ENCODE measurements around the gene ITPKA. TPM values are rescaled to one million over a fixed set of nuclear protein-coding genes. Genes with fewer than 3 reads are reported as not detected.

The ITPKA gene
- total RNA-seq, 3 donors from 2014 or later, result 0.15 TPM; not detected in 2

DNA sequence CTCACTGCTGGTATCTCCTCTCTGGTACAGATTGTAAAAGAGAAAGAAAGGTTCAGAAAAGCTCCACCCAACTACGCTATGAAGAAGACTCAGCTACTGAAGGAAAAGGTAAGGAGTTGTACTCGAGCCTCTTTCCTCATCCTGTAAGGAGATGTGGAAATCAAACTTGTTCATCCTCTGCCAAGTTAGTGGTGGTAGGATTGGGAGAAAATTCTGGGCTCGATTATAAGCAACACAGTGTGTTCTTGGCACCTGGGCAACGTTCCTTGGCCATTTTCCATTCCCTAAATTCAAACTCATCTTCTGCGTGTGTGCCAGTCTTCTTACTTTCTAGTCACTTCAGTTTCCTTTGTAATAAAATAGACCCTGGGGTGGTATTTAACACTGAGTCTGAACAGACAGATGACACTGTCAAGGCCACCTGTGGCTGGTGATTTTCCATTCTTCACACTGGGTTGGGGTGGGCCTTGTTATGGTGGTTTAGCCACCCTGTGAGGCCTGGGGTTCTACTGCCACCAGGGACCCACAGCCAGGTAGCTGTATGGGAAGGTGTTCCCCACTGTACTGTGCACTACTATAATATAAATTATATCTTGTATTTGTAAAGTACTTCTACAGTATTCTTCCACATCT lies 17.1 kb upstream of the ITPKA start:
- TF ChIP-seq POLR2A (IDR thresholded peaks at IDR 0.05), result no peak
- no peak for TF ChIP-seq POLR2AphosphoS5 (IDR thresholded peaks at IDR 0.05)
- TF ChIP-seq CTCF (IDR thresholded peaks at IDR 0.05), result no peak
- no peaks in the 10 kb centered on the region for H3K9me3 ChIP-seq
- DNase-seq (ENCODE audit: low spot score in 2 of 2), result peak in 1 of 2 donors; percentile 35
- H3K36me3 ChIP-seq, result peaks cover 11% of the 10 kb centered on the region
- intact Hi-C loops (cut with DNase I; ENCODE audit: low total_unique reads), result no loop called here
- H3K4me3 ChIP-seq, result no peak overlapping the region
- H3K27me3 ChIP-seq, result no peaks in the 10 kb centered on the region
- H3K4me1 ChIP-seq, result no peaks in the 10 kb centered on the region
- no peak overlapping the region for H3K27ac ChIP-seq

DNA sequence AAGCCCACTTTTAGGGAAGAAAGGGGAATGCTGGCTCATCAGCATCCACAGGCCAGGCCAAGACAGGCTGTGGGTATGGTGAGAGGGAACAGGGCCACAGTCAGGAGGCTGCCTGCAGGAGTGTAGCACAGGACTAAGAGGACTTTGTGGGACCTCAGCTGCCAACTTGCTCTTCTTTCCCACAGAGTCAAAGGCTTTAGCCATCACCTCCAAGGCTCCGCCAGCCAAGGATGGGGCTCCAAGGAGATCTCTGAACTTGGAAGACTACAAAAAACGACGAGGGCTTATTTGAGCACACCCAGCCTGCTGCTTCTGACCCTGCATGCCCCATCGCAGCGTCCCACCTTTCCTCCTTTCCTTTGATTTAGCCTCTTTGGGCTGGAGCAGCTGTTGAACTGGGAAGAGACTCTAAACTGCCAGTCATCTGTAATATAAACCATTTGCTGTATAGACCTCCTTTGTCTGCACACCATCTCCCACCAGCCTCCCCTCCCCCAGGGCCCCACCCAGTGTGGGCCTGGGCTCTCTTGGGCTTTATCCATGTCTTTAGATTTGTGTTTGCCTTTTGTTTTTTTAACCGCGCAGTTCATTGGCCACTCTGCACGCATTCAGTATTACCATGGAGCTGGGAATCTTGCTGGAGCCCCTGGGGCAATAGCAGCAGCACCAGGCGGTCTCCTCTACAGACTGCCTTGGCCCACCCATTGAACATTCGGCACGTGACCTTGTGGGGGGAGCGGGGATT lies 13.1 kb upstream of the ITPKA start:
- Histone ChIP-seq H3K4me1 (no peaks in the 10 kb centered on the region), H3K4me3 (no peak overlapping the region), H3K9me3 (no peaks in the 10 kb centered on the region), H3K36me3 (peaks cover 17% of the 10 kb centered on the region), H3K27me3 (no peaks in the 10 kb centered on the region), H3K27ac (no peak overlapping the region)
- no peak for DNase-seq (ENCODE audit: low spot score in 2 of 2)
- intact Hi-C loops (cut with DNase I; ENCODE audit: low total_unique reads), result no loop called here
- TF ChIP-seq POLR2AphosphoS5 (IDR thresholded peaks at IDR 0.05) (no peak), POLR2A (IDR thresholded peaks at IDR 0.05) (no peak), CTCF (IDR thresholded peaks at IDR 0.05) (no peak)

DNA sequence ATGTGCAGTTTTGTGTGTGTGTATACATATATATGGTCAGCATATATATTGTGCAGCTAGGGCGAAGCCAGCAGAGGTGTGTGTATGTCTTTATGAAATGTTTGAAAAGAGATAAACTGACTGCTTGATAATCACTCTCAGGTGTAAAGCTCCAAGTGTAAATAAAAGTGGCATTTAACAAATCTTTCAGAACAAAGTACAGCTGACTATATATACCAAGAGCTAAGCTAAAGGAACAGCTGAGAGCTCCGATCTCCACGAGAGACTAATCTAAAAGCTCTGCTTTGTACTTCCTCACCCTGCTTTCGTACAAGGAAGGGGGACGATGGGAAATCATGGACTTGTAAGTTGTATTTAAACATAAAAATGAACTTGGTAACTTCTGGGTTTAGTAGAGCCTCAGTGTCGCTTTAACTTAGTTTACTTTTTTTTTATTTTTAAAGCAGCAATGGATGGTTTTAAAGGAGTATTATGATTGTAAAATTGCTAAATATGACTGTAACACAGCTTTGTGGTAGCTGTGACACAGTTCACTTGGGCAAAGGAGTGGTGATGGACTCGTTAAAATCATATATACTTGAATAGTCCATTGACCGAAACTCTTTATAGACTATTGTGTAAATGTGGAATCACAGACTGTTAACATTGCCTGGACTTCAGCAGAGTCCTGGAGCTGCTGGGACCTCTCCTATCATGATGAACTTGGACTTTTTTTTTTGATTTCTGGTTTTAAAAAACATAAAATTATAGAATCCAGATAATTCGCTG lies 11.4 kb upstream of the ITPKA start:
- no peaks in the 10 kb centered on the region for H3K27me3 ChIP-seq
- peaks cover 10% of the 10 kb centered on the region for H3K36me3 ChIP-seq
- no peaks in the 10 kb centered on the region for H3K4me1 ChIP-seq
- H3K4me3 ChIP-seq, result no peak overlapping the region
- H3K27ac ChIP-seq, result no peak overlapping the region
- no peak for DNase-seq (ENCODE audit: low spot score in 2 of 2)
- intact Hi-C loops (cut with DNase I; ENCODE audit: low total_unique reads), result no loop called here
- TF ChIP-seq CTCF (IDR thresholded peaks at IDR 0.05), result no peak
- no peaks in the 10 kb centered on the region for H3K9me3 ChIP-seq

DNA sequence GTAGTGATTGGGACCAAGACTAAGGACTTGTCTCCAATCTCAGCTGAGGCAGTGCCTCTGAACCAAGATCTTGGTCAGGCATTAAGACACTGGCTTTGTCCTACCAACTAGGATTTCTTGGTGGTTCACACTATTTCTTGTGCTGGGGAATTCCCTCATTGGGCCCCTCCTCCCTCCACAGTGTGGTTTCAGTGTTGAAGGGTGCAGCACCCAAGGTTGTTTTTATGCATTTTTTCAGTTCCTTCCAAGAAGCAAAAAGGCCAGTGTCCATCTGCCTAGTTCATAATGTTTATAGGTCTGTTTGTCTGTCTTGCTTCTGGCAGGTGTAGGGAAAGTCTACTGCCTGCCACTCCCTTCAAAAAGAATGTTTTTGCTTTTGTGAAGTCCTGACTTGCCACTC lies 10.6 kb upstream of the ITPKA start:
- TF ChIP-seq POLR2AphosphoS5 (IDR thresholded peaks at IDR 0.05) (no peak), POLR2A (IDR thresholded peaks at IDR 0.05) (no peak), CTCF (IDR thresholded peaks at IDR 0.05) (no peak)
- Histone ChIP-seq H3K27ac (no peak overlapping the region), H3K9me3 (no peaks in the 10 kb centered on the region), H3K27me3 (no peaks in the 10 kb centered on the region), H3K4me3 (no peak overlapping the region), H3K36me3 (peaks cover 10% of the 10 kb centered on the region), H3K4me1 (no peaks in the 10 kb centered on the region)
- intact Hi-C loops (cut with DNase I; ENCODE audit: low total_unique reads), result no loop called here
- DNase-seq (ENCODE audit: low spot score in 2 of 2), result no peak

DNA sequence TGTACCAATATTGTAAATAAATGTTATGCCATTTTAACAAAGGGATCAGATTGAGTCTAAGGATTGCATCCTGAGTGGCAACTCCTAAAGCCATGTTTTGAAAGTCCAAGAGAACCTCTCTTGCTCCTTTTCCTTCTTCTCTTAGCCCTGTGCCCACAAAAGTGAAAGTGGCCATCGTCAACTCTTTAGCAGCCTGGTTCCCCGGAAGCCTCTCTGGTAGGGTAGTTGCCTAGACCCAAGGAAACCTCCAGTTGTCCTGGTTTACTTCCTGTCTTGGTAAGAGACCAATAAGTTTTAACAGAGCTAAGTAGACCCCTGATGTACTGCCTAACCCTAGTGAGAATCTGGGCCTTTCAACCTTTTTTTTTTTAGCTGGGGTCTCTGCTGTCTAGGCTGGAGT lies 10.2 kb upstream of the ITPKA start:
- Histone ChIP-seq H3K27me3 (no peaks in the 10 kb centered on the region), H3K4me3 (no peak overlapping the region), H3K27ac (no peak overlapping the region), H3K36me3 (peaks cover 10% of the 10 kb centered on the region), H3K4me1 (no peaks in the 10 kb centered on the region), H3K9me3 (no peaks in the 10 kb centered on the region)
- intact Hi-C loops (cut with DNase I; ENCODE audit: low total_unique reads), result no loop called here
- TF ChIP-seq POLR2A (IDR thresholded peaks at IDR 0.05), result no peak
- TF ChIP-seq POLR2AphosphoS5 (IDR thresholded peaks at IDR 0.05), result no peak
- no peak for TF ChIP-seq CTCF (IDR thresholded peaks at IDR 0.05)
- no peak for DNase-seq (ENCODE audit: low spot score in 2 of 2)

All from breast epithelium (tissue), 4 donors.